OCI-M1 (cell line): Measurements from ENCODE around the gene ZNF587B.
A peak's percentile ranks its signal among the peaks of the same experiment; 100 is the strongest.
"Not testable (repeated sequence)": the region's sequence is repeated elsewhere in the genome, so short reads cannot be mapped to it uniquely, and the experiment has no call there.

ENCODE experiments used
- DNase-seq: peaks from one replicate; lab custom pipeline; 2025; lab: John Stamatoyannopoulos, UW

ZNF587B gene

DNA sequence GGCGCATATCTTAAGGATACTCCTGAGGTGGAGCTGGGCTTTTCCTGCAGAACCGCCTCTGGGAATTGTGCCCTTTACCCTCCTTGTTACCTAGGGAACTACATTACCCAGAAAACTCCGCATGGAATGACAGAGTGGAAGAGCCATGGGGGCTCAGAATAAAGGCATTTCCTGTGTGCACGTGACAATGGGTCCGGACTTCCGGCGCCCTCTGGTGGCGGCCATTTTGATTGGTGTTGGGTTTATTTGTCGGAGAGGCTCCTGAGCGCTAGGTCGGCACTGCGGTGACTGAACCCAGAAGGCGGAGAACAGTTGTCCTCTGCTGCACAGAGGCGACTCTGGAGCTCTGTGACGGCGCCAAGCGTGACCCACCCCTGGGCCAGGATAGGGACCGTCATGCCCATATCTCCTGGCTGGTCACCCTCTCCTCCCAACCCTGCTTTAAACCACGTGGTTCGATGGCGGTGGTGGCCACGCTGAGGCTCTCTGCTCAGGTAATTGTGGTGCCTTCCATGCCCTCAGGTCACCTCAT, at the start of gene ZNF587B:
Gene ZNF587B (plus strand): TSS at position 229 of the 532 bp plus-strand sequence. CDS start 230 bp downstream, at position 459.
- peak; percentile 64 for DNase-seq

- no peak for DNase-seq
Measured at GRCh38 chr19:57786286-57786685, 43.8 kb upstream of the ZNF587B start.

- DNase-seq = no peak
Measured at GRCh38 chr19:57786906-57787305, 43.2 kb upstream of the ZNF587B start.

DNA sequence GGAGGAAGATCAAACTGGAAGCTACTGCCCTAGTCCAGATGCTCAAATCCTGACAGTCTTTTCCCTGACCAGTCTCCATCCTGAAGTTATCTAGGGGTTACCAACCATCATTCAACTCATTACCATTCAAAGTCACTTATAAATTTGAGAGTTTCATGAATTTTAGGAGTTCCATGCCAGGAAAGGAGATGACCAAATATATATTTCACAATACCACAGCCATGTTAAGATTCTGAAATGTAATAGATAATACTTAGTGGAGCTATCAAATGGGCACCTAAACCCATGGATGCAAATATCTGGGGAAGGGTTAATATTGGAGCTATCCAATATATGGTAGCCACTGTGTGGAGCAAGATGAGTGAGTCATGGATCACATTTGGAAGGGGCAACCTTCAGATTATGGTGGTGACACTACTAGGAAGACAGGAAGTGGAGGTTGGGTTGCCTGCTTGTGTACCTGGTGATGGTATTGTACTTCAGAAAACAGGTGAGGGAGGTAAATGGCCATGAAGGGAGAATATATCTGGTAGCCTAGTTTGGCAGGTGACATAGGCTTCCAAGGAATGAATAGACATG, 41.9 kb upstream of the ZNF587B start:
- DNase-seq = no peak

- no peak for DNase-seq
Measured at GRCh38 chr19:57789288-57789687, 40.8 kb upstream of the ZNF587B start.

- not testable (repeated sequence) for DNase-seq
Measured at GRCh38 chr19:57796580-57796979, 33.5 kb upstream of the ZNF587B start.

GRCh38 chr19:57800696-57801095, 29.4 kb upstream of the ZNF587B start:
- no peak for DNase-seq

DNA sequence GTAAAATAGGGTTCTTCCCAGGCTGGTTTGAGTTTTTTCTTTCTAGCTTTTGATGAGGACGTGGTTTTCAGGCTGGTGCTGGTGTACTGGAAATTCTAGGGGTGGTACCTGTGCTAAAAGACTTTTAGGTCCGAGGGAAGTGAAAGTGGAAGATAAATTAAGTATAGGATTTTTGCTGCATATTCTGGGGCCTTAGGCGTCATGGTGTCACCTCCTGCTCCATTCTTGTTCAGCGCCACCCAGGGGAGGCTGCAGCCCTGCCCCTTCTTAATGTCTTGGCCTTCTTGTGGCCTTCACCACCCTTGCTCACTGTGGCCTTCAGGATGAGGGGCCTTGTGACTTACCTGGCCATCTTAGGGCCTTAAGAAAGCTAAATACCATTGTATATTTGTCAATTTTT, 27.8 kb upstream of the ZNF587B start:
- DNase-seq = peak; percentile 27

DNA sequence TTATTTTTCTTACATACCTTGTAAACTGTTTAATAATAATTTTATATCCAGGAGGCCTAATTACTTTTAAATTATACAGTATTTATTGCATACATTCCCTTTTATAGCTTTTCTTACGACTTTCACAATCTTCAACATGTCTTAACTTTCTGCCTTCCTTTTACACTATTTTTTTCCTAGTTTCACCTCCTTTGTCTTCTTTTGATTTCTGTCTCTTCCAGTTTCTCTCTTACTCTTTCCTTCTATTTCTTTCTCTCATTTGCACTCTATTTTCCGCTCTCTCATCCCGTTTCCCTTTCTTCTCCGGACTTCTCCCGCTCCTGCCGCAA, 26.9 kb upstream of the ZNF587B start:
- no peak for DNase-seq

DNA sequence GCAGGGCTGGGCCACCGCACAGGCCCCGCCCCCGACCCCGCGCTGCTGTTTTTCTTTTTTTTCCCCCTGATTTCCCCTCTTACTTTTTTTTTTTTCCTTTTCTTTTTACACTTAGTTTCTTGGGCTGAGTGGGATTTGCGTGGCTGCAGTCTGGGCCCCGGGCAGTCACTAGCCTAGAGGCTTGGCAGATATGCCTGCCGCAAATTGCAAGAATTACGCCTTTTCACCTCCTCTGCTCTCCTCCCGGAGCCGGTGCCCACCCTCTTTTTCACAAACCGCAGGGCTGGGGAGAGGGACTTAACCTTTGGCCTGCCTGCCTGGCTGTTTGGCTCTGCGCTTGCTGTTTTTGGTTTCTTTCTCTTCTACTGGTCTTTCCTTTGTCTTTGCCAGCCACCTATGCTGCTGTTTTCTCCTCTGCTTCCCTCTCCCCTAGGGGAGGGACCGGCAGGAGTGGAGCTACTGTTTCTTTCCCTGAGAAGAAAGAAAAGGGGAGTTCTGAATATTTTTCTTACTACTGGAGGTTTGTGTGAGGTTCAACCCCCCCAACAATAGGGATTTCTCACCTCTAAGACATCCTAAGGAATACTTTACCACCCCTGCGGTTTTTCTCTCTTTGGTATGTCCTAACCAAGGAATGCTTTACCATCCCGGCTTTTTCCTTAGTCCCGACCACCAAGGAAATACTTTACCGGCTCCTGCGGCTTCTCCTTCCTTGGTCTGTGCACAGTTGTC, 26.3 kb upstream of the ZNF587B start:
- peak; percentile 93 for DNase-seq

DNA sequence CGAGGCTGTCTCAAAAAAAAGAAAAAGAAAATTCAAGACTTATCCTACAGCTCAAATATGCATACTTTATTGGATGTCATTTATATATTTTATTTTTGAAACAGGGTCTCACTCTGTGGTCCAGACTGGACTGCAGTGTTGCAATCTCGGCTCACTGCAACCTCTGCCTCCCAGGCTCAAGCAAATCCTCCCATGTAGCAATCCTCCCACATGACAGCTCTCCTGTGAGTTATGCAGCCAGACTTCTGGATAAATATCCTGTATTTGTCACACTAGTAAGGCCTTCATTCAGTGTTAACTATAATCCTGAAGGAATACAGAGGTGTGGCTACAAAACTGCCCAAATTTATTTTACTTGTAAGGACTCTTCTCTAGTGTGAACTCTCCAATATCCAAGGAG, 22.6 kb upstream of the ZNF587B start:
- no peak for DNase-seq

GRCh38 chr19:57810410-57811295, 19.4 kb upstream of the ZNF587B start:
- DNase-seq = peak; percentile 87

DNA sequence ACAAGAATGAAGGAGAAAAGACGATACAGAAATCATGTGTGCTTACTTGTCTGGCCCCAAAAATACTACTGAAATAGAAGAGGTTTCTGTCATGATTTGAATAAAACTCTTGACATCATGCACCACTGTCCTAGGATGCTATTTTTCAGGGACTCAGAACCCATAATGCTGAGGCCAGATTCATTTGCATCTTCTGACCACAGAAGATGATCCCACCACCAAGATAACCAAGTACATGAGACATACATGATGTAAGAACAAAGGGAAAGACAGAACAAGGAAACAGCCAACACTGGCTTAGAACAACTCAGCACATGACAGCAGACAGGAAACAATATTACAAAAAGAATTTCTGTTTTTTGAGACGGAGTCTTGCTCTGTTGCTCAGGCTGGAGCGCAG, 17.9 kb upstream of the ZNF587B start:
- peak; percentile 81 for DNase-seq

GRCh38 chr19:57812975-57813820, 16.9 kb upstream of the ZNF587B start:
- DNase-seq = not testable (repeated sequence)

DNA sequence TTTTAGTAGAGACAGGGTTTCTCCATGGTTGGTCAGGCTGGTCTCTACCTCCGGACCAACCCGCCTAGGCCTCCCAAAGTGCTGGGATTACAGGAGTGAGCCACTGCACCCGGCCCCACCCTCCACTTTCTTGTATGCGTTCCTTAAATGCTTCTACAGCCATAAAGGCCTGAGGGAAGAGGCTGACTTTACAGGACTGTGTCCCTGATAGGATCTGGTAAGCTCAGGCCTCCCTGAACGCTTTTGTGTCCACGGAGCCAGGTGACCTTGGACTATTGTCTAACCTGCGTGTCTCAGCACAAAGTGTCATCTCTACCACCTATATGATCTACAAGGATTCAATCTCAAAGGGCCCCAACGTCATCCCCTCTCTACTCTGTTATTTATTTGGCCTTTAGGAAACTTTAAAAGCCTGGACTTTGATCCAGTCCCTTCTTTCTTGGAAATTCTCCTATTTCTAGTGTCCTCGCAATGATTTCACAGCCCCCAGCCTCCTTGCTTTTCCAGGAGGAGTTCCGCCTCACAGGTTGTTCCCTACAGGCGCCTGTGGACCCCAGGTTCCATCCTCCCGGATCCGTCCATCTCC, 16.1 kb upstream of the ZNF587B start:
- peak; percentile 38 for DNase-seq

DNA sequence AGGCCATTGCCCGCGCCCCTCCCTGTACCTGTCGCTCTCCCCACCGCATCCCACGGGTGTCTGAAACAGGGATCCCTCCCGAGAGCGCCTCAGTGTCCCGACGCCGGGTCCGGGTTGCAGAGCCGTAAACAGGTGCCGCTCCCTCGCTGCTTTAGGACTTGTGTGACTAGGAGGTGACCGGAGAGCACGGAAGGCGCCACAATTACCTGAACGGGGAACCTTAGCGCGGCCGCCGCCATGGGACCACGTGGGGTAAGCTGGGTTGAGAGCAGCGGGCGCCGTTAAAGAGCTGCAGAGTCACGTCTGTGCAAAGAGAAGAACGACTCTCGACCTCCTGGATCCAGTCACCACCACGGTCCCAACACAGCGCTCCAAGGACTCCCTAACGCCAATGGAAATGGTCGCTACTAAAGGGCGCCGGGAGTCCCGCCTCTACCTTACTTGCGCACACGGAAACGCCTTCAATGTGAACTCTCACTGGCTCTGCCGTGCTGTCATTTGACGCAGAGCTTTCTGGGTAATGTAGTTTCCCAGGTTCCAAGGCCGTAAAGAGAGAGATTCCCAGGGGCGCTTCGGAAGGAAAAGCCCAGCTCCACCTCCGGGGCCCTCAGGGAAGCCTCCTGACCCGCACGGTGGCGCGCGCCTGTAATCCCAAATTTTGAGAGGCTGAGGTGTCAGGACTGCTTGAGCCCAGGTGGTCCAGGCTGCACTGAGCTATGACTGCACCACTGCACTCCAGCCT, 15.4 kb upstream of the ZNF587B start, which contains the start of gene ZNF552:
Gene ZNF552 (minus strand): TSS at position 409 of the 742 bp plus-strand sequence. CDS start 170 bp downstream, at position 239.
- peak; percentile 93 for DNase-seq

DNA sequence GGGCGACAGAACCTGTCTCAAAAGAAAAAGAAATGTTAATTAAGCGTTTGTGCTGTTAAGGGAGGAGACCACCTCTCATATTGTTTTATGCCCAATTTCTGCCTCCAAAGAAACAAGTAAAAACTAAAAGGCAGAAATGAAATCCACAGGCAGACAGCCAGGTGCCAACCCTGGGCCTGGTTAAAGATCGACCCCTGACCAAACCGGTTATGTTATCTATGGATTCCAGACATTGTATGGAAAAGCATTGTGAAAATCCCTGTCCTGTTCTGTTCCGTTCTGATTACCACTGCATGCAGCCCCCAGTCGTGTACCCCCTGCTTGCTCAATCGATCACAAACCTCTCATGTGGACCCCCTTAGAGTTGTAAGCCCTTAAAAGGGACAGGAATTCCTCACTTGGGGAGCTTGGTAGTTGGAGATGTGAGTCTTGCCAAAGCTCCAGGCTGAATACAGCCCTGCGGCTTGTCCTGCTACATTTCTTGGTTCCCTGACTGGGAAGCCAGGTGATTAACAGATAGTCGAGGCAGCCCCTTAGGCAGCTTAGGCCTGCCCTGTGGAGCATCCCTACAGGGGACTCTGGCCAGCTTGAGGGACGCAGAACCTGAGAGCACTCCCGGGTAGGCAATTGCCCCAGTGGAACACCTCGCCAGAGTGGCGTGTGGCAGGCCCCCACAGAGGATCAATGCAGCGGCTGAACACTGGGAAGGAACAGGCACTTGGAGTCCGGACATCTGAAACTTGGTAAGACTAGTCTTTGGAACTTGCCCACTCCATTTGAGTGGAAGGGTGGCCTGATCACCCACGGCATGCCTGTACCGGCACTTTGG, 14.6 kb upstream of the ZNF587B start:
- no peak for DNase-seq

DNA sequence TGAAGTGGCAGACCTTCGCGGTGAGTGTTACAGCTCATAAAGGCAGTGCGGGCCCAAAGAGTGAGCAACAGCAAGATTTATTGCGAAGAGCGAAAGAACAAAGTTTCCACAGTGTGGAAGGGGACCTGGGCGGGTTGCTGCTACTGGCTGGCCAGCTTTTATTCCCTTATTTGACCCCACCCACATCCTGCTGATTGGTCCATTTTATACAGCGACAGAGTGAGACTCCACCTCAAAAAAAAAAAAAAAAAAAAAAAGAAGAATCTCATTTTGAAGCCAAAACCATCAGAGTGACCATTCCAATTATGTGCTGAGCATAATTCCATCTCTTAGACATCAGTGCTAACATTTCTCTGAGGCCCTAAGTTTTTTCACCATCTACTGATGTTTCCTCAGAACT, 13.4 kb upstream of the ZNF587B start:
- DNase-seq = peak; percentile 34

DNA sequence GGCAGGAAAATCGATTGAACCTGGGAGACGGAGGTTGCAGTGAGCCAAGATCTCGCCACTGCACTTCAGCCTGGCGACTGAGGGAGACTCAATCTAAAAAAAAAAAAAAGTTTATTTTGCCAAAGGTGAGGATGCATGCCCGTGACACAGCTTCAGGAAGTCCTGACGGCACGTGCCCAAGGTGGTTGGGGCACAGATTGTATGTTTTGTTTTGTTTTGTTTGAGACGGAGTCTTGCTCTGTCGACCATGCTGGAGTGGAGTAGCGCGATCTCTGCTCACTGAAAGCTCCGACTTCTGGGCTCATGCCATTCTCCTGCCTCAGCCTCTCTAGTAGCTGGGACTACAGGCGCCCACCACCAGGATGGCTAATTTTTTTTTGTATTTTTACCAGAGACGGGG, 12.1 kb upstream of the ZNF587B start:
- DNase-seq = no peak

DNA sequence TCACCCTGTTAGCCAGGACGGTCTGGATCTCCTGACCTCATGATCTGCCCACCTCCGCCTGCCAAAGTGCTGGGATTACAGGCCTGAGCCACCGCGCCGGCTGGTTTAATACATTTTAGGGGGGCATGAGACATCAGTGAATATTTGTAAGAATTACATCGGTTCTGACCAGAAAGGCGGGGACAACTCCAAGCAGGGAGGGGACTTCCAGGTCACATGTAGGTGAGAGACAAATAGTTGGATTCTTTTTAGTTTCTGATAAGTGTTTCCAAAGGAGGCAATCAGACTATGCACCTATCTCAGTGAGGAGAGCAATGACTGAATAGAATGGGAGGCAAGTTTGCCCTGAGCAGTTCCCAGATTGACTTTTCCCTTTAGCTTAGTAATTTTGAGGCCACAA, 11.7 kb upstream of the ZNF587B start:
- peak; percentile 45 for DNase-seq
